GM12875 (cell line): ENCODE measurements around the gene CR1L.

Experiments
- H3K4me3 ChIP-seq: one replicate; pipeline ENCODE4 v1.5.1; 2011; ENCODE audit warnings: low read depth, low read length, control low read depth
- CTCF ChIP-seq: IDR thresholded peaks from 2 replicates; pipeline ENCODE4 v1.5.1; 2011; ENCODE audit warnings: low read depth, mild to moderate bottlenecking, control low read depth, inconsistent platforms, low read length, moderate library complexity, borderline replicate concordance; ENCODE audit not compliant: insufficient read depth

Gene CR1L

GRCh38 chr1:207644166-207644851 lies 624 bp upstream of the CR1L start:
- H3K4me3 ChIP-seq = no peak overlapping the region
- TF ChIP-seq CTCF = no peak

- TF ChIP-seq CTCF = no peak
- H3K4me3 ChIP-seq = no peak overlapping the region
Measured at GRCh38 chr1:207645635-207646081, 725 bp downstream of the CR1L start.

DNA sequence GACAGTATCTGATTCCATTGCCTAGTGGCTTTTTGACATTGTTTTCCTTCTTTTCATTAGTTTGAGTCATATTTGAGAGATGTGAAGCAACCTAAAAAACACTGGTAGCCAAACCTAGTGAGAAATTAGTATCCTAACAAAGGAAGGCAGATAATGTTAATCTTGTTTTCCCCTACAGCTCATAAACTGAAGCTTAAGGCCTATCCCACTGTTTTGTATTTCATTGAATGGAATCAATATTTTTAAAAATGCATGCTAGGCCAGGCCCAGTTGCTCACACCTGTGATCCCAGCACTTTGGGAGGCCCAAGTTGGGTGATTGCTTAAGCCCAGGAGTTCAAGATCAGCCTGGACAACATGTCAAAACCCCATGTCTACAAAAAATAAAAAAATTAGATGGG lies 1.2 kb downstream of the CR1L start:
- no peak overlapping the region for H3K4me3 ChIP-seq
- no peak for TF ChIP-seq CTCF

GRCh38 chr1:207646944-207647579 lies 2.1 kb downstream of the CR1L start:
- TF ChIP-seq CTCF = no peak
- no peak overlapping the region for H3K4me3 ChIP-seq

- no peak overlapping the region for H3K4me3 ChIP-seq
- no peak for TF ChIP-seq CTCF
Measured at GRCh38 chr1:207647671-207648333, 2.9 kb downstream of the CR1L start.

- no peak for TF ChIP-seq CTCF
- no peak overlapping the region for H3K4me3 ChIP-seq
Measured at GRCh38 chr1:207648334-207649209, 3.6 kb downstream of the CR1L start.
